Neural cell (in vitro differentiated cells): ENCODE data around the gene KYNU. TPM values are rescaled to one million over a fixed set of nuclear protein-coding genes. Genes with fewer than 3 reads are reported as not detected.

ENCODE experiments used
- H2AFZ ChIP-seq: fragments of 200-600, 300-800 bp; sonication (generic), shearing (Covaris generic); 2 replicates; pipeline ENCODE4 v1.6.0; 2014; ENCODE audit warnings: low read depth, mild to moderate bottlenecking, antibody characterized with exemption, low read length, moderate library complexity
- H3F3A ChIP-seq: fragments of 200-600 bp; shearing (Covaris generic); 2 replicates; pipeline ENCODE4 v1.6.1; 2016; ENCODE audit warnings: mild to moderate bottlenecking, moderate library complexity, mixed read lengths, antibody characterized with exemption, low read length; ENCODE audit not compliant: insufficient read depth, poor library complexity, severe bottlenecking
- H3K27ac ChIP-seq: fragments of 200-600, 300-800 bp; sonication (generic), shearing (Covaris generic); 2 replicates; pipeline ENCODE4 v1.5.1; 2014; ENCODE audit warnings: mild to moderate bottlenecking, low read length, moderate library complexity
- H3K27me3 ChIP-seq: fragments of 300-800, 200-600 bp; sonication (generic), shearing (Covaris generic); 2 replicates; pipeline ENCODE4 v1.6.0; 2014; ENCODE audit warnings: mild to moderate bottlenecking, low read depth, low read length, moderate library complexity; ENCODE audit not compliant: insufficient read depth
- H3K36me3 ChIP-seq: fragments of 300-800, 200-600 bp; sonication (generic), shearing (Covaris generic); 2 replicates; pipeline ENCODE4 v1.5.1; 2014; ENCODE audit warnings: mild to moderate bottlenecking, antibody characterized with exemption, low read length, moderate library complexity; ENCODE audit not compliant: insufficient read depth
- H3K4me2 ChIP-seq: fragments of 300-800, 200-600 bp; sonication (generic), shearing (Covaris generic); 2 replicates; pipeline ENCODE4 v1.6.0; 2014; ENCODE audit warnings: mild to moderate bottlenecking, low read length
- H3K4me3 ChIP-seq: fragments of 300-800, 200-600 bp; sonication (generic), shearing (Covaris generic); 2 replicates; pipeline ENCODE4 v1.5.1; 2014; ENCODE audit warnings: mild to moderate bottlenecking, low read length, moderate library complexity
- H3K79me2 ChIP-seq: fragments of 200-600 bp; shearing (Covaris generic); replicated peaks from 2 replicates; pipeline ENCODE4 v1.6.0; 2014; ENCODE audit warnings: mild to moderate bottlenecking, low read length, moderate library complexity; ENCODE audit not compliant: insufficient read depth
- H3K9ac ChIP-seq: fragments of 300-800, 200-600 bp; sonication (generic), shearing (Covaris generic); 2 replicates; pipeline ENCODE4 v1.6.1; 2016; ENCODE audit warnings: mild to moderate bottlenecking, low read length, mixed read lengths
- H3K9me2 ChIP-seq: fragments of 200-600 bp; shearing (Covaris generic); 2 replicates; pipeline ENCODE4 v1.6.1; 2016; ENCODE audit warnings: mild to moderate bottlenecking, low read length, mixed read lengths; ENCODE audit not compliant: insufficient read depth
- H3K9me3 ChIP-seq: fragments of 200-600, 300-800 bp; sonication (generic), shearing (Covaris generic); 2 replicates; pipeline ENCODE4 v1.6.1; 2016; ENCODE audit warnings: mild to moderate bottlenecking, mixed run types, low read length, moderate library complexity, mixed read lengths
- H4K20me1 ChIP-seq: fragments of 200-600 bp; shearing (Covaris generic); 2 replicates; pipeline ENCODE4 v1.6.1; 2016; ENCODE audit warnings: mild to moderate bottlenecking, mixed run types; ENCODE audit not compliant: insufficient read depth
- CTCF ChIP-seq: fragments of 450-650 bp; IDR thresholded peaks from 2 replicates; pipeline ENCODE4 v1.5.1; 2014; ENCODE audit warnings: antibody characterized with exemption, mild to moderate bottlenecking, moderate library complexity; ENCODE audit not compliant: poor library complexity, severe bottlenecking
- EP300 ChIP-seq: fragments of 450-650 bp; conservative IDR thresholded peaks from 2 replicates; pipeline ENCODE4 v1.6.1; 2014; ENCODE audit warnings: antibody characterized with exemption, mild to moderate bottlenecking, moderate library complexity; ENCODE audit not compliant: poor library complexity, severe bottlenecking
- EZH2 ChIP-seq: fragments of 200-600, 300-800 bp; shearing (Covaris generic), sonication (generic); IDR thresholded peaks from 2 replicates; pipeline ENCODE4 v1.6.1; 2014; ENCODE audit warnings: antibody characterized with exemption, low read length, borderline replicate concordance, mild to moderate bottlenecking; ENCODE audit not compliant: insufficient read depth, poor library complexity, severe bottlenecking
- MXI1 ChIP-seq: fragments of 450-650 bp; conservative IDR thresholded peaks from 2 replicates; pipeline ENCODE4 v1.6.1; 2014; ENCODE audit warnings: antibody characterized with exemption, mild to moderate bottlenecking; ENCODE audit not compliant: poor library complexity, severe bottlenecking
- POLR2AphosphoS5 ChIP-seq: IDR thresholded peaks from 2 replicates; pipeline ENCODE4 v1.6.1; 2012
- RAD21 ChIP-seq: fragments of 450-650 bp; conservative IDR thresholded peaks from 2 replicates; pipeline ENCODE4 v1.6.1; 2014; ENCODE audit warnings: antibody characterized with exemption, mild to moderate bottlenecking, moderate library complexity
- REST ChIP-seq: IDR thresholded peaks from 2 replicates; pipeline ENCODE4 v1.6.1; 2012; ENCODE audit warnings: borderline replicate concordance
- SMC3 ChIP-seq: fragments of 450-650 bp; conservative IDR thresholded peaks from 2 replicates; pipeline ENCODE4 v1.6.1; 2014; ENCODE audit warnings: antibody characterized with exemption, mild to moderate bottlenecking, moderate library complexity; ENCODE audit not compliant: poor library complexity
- TAF1 ChIP-seq: IDR thresholded peaks from 2 replicates; pipeline ENCODE4 v1.6.1; 2012; ENCODE audit warnings: low read depth
- polyA plus RNA-seq: library from polyadenylated mRNA; depleted of rRNA; stranded (reverse); fragments of >200 nt; gene quantifications from 2 replicates; pipeline ENCODE4 v1.2.3, GENCODE V29; 2014

The KYNU gene
- polyA plus RNA-seq, 1 donor from 2014 or later = 0.25 TPM

GRCh38 chr2:142842369-142842768, 35.1 kb upstream of the KYNU start:
- Histone ChIP-seq H3K4me2 (no peak overlapping the region), H3K9ac (no peak overlapping the region), H4K20me1 (no peaks in the 10 kb centered on the region), H3K4me3 (no peak overlapping the region), H3K27me3 (no peaks in the 10 kb centered on the region), H2AFZ (no peak overlapping the region), H3K27ac (no peak overlapping the region), H3K9me3 (no peaks in the 10 kb centered on the region), H3F3A (no peaks in the 10 kb centered on the region), H3K9me2 (no peaks in the 10 kb centered on the region), H3K79me2 (no peaks in the 10 kb centered on the region), H3K36me3 (no peaks in the 10 kb centered on the region)
- TF ChIP-seq MXI1 = no peak

GRCh38 chr2:142843731-142844130, 33.7 kb upstream of the KYNU start:
- H3K79me2 ChIP-seq = no peaks in the 10 kb centered on the region
- no peaks in the 10 kb centered on the region for H3K27me3 ChIP-seq
- no peak for TF ChIP-seq POLR2AphosphoS5
- no peak for TF ChIP-seq MXI1
- no peak for TF ChIP-seq EZH2
- no peak for TF ChIP-seq TAF1
- no peak for TF ChIP-seq REST
- TF ChIP-seq CTCF = no peak
- TF ChIP-seq EP300 = no peak
- no peak for TF ChIP-seq RAD21
- no peak for TF ChIP-seq SMC3
- H3K4me3 ChIP-seq = no peak overlapping the region
- H3K9me3 ChIP-seq = no peaks in the 10 kb centered on the region
- no peak overlapping the region for H2AFZ ChIP-seq
- H3F3A ChIP-seq = no peaks in the 10 kb centered on the region
- H3K36me3 ChIP-seq = no peaks in the 10 kb centered on the region
- H3K4me2 ChIP-seq = no peak overlapping the region
- H3K9ac ChIP-seq = no peak overlapping the region
- H3K9me2 ChIP-seq = no peaks in the 10 kb centered on the region
- H4K20me1 ChIP-seq = no peaks in the 10 kb centered on the region
- no peak overlapping the region for H3K27ac ChIP-seq

GRCh38 chr2:142848023-142848606, 29.3 kb upstream of the KYNU start:
- H3K4me2 ChIP-seq = no peak overlapping the region
- H3K79me2 ChIP-seq = no peaks in the 10 kb centered on the region
- no peaks in the 10 kb centered on the region for H3K27me3 ChIP-seq
- no peaks in the 10 kb centered on the region for H3F3A ChIP-seq
- H2AFZ ChIP-seq = no peak overlapping the region
- TF ChIP-seq SMC3 (no peak), POLR2AphosphoS5 (no peak), REST (no peak), CTCF (no peak), MXI1 (no peak), RAD21 (no peak), TAF1 (no peak), EP300 (no peak), EZH2 (no peak)
- no peaks in the 10 kb centered on the region for H3K9me3 ChIP-seq
- no peaks in the 10 kb centered on the region for H3K9me2 ChIP-seq
- no peak overlapping the region for H3K27ac ChIP-seq
- no peaks in the 10 kb centered on the region for H3K36me3 ChIP-seq
- no peak overlapping the region for H3K9ac ChIP-seq
- H4K20me1 ChIP-seq = no peaks in the 10 kb centered on the region
- no peak overlapping the region for H3K4me3 ChIP-seq
